GM19328 (cell line): ENCODE results near the gene ARHGAP15.

Experiments
- ATAC-seq: cut with Tn5 transposase; IDR thresholded peaks from one replicate; pipeline ENCODE4 v1.9.1; 2021; ENCODE audit warnings: mild to moderate bottlenecking, moderate library complexity; ENCODE audit not compliant: unreplicated experiment

Gene ARHGAP15

DNA sequence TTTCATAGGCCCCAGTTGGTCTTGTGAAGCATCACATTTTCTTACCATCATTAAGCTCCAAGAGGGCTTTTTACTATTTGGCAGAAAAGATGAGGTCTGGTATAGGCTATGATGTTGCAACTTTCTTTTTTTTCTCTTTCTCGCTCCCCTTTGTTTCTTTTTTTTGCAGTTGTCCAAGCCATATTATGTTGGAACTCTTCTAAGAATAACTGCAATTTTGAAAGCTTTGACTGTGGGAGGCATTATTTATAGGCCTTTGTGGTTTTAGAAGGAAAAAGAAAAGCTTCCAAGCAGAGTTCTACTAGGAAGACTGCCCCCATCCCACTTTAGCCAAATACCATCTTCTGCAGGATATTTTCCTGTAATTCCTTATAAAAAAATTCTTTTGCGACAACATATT is 571.6 kb downstream of the ARHGAP15 start:
- ATAC-seq, result no peak

DNA sequence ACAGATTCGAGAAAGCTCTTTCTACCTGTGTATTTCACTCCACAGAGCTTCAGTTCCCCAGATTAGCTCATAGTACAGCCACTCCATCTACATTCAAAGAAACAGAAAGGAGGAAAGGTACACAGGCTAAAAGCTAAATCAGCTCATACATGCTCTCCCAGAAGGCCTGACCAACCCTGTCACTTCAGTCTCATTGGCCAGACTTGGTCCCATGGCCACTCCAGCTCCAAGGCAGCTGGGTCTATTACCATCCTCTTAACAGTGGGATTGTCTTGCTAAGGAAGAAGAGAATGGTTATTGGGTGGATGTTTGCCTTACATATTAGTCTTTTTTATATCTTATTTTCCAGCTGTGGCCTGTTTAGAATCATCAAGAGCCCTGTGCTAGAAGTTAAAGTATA is 572.6 kb downstream of the ARHGAP15 start:
- no peak for ATAC-seq

DNA sequence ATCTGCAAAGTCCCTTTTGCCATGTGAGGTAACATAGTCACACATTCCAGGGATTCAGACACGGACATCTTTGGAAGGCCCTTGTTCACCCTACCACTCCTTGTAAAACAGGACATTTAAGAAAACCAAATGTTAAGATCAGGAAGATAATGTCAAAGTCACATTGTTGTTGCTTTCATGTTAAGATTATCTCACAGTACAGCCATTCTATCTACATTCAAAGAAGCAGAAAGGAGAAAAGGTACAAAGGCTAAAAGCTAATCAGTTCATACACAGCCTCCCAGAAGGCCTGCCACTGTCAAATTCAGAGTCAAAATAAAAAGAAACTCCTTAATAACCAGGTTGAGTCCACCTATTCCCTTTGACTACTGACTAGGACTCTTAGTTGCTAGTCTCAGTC is 573.7 kb downstream of the ARHGAP15 start:
- ATAC-seq, result no peak

DNA sequence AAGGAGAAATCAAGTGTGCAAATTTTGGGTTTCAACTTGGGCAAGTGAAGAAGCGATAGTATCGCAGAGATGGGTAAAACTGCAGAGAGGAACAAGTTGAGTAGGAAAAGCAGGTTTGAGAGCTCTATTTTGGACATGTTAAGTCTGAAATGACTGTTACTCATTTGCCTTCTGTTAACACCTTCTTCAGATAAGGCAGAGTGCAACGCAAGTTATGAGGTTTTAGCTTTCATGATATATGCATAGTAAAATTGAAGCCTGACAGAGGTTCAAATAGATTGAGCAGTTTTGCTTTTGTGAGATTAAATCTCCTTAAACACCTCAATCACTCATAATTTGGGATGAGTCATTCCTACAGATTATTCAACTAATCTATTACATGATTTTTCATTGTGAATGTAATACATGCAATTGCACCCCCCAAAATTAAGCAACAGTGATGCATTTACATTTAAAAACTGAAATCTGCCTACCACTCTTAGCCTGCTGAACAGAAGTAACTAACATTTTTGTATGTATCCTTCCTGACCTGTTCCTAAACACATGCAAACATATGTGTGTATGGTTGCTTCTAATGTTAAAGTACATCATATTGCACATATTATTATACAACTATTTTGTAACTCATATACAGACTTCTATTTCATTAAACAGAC is 575.4 kb downstream of the ARHGAP15 start:
- ATAC-seq, result peak; percentile 59

DNA sequence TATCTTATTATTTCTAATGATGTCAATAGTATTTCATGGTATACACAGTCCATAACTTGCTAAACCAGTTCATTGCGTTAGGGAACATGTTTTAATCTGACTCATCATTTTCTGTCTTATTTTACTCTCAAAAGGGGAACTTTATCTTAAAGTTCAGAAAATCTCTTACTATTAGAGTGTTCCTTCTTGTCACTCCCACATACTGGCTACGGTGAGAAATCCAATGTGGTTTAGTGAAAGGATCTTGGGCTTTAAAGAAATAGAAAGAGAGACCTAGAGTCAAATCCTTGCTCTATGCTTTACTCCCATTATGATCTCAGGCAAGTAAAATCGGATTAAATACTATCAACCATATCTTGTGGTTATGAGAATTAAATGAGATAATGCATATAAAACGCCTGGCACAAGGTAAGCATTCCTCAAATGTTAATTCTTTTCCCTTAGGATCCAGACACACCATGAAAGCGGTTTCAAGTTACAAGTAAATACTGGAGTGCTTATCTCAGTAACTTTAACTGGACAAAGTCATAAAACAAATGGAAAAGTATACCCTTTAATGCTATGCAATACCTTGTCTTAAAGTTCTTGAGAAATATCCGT is 576.0 kb downstream of the ARHGAP15 start:
- ATAC-seq, result no peak

DNA sequence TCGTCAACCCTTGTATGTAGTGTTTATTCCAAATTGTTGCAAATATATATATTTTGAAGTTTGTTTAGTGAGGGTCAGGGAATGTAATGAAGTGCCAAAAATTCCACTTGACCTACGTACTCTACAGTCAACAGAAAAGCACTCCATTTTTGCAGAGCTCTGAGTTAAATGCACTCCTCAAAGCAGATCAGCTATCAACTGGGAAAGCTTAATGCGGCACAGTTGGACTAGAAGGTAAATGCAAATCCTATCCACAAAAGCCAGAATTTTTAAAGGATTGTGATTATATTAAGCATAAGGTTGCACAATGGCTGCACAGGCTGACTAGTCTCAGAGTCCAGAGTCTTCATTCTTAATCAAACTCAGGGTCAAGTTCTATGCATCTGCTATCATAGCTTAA is 577.1 kb downstream of the ARHGAP15 start:
- no peak for ATAC-seq

DNA sequence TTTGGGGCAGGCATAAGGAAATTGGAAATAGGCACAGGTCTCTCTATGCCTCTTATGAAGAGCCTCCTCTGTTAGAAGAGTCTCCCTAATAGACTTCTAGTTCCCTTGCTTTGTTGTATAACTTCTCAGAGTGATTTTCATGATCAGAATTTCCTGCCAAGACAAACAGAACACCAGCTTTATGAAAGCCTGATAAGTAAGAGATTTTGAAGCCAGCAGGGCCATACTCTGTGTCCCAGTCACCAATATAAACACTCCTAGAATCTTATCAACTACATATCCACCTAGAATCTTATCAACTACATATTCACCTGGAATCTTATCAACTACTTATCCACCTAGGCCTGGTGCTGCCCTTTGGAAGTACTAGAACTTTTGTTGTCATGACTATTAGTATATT is 579.5 kb downstream of the ARHGAP15 start:
- ATAC-seq, result no peak

DNA sequence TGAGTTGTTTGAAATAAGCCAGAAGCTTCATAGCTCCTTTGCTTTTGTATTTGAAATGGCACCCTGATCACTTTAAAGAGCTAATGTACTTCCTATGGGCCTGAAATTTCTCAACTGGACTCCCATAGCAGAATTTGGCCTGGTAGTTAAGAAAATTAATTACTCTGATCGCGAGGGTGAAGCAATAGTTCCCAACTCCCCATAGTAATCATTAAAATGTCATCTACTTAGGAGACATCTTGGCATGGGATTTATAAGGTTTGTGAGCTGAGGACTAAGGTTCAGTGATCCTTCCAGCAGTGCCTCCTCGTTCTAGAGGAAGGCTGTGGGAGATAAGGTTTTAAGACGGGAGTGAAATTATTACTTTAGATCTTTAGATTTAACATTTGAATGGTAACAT is 581.0 kb downstream of the ARHGAP15 start:
- no peak for ATAC-seq

DNA sequence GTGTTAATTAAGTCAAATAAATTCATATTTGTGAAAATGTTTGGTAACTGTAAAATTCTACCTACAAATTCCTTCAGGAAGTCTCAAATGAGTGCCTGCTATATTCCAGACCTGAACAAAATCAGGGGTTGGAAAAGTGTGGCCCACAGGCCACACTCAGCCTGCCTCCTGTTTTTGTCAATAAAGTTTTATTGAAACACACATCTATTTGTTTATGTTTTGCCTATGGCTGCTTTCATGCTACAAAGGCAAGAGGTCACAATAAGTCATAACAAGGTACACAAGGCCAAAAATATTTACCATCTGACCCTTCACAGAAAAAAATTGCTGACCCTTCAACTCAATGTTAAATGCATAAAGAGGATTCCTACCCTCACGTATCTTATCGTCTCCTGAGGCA is 581.7 kb downstream of the ARHGAP15 start:
- ATAC-seq, result no peak

DNA sequence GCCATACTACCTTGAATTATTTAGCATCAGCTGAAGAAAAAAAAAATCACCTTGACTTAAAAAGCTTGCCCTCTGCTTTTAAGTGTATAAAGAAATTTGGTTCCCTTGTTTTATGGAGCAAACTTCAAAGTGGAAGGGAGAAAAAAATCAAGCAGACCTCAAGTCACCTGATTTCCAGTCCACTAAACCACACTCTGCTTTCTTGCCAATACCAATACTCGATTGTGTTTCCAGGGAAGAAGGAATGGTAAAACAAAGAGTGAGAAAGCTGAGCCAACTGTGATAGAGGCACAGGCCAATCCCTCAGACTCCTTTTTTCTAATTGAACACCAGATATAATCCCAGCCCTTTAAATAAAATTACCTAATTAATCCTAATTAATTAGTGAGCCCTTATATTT is 587.3 kb downstream of the ARHGAP15 start:
- ATAC-seq, result no peak

DNA sequence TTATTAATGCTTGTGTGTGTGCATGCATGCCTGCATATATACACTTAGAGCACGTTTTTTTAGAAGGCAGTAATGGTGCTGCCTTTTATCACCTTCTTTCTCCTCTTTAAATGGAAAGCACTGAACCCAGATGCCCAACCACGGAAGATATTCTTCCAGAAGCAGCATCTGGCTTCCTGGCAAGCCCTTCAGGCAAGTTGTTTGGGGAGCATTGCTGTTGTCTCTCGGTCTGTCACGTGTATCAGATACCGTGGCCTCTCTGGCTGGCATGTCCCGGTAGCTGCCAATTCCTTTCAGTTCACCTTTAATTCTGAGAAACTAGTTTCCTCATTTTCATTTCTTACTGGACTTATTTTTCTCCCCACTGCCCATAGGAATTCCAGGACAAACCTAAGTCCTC is 587.8 kb downstream of the ARHGAP15 start:
- ATAC-seq, result no peak

DNA sequence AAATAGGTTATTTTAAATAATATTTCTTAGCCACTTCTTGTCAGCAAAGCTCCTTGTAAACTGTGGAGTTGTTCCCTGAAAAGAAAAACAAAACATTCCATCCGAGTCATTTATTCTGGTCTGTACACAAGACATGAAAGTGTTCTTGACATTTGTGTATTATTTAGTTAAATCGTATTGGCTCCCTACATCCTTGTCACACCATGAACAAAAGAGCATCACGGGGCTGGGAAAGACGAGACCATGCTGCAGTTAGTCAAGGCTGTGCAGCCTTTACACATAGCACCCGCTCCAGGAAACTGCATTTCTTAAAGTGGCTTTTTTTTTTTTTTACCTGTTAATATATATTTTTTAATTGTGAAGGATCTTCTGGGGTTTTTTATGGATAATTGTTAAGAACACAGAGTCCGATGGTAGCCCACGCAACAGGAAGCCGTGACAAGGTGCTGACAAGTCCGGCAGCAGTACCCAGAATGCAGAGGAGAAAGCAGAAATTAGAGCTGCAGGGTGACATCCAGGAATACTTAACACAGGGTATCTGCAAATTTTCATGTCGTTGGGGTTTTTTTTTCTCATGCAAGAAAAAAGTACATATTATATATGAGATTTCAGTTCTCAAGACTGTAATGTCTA is 588.4 kb downstream of the ARHGAP15 start:
- ATAC-seq, result no peak

DNA sequence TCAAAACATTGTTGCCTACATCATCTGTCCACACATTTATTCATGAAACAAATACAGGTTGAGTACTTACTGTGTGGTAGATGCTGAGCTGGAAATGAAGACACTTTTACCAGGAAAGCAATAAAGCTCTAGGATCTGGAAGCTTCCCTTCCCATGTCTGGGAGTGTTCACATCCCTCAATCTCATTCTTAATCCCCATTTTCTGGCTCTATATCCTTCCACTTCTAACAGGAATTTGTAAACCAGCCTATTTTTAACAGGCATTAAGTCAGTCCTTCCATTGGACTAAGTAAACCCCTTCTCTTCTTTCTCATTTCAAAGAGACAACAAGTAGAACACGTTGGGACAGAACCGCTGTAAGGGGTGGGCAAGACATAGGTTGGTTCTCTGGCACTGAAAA is 589.5 kb downstream of the ARHGAP15 start:
- ATAC-seq, result no peak

DNA sequence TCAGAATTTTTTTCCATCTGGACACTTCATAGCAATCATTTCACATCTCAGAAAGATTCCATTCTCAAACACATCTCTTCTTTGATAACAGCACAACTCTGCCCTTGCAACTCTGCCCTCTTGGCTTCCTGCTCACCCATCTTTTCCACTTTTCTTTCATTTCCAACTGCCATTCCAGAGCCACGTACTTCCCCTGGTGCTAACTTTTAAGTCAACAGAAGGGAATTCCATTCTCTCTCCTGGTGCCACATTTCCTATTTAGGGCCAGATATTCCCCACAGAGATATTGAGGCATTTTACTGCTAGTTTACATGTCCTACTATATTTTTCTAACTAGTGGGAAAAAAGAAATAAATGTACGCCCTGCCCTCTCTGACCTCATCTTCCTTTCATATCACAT is 590.2 kb downstream of the ARHGAP15 start:
- ATAC-seq, result no peak

DNA sequence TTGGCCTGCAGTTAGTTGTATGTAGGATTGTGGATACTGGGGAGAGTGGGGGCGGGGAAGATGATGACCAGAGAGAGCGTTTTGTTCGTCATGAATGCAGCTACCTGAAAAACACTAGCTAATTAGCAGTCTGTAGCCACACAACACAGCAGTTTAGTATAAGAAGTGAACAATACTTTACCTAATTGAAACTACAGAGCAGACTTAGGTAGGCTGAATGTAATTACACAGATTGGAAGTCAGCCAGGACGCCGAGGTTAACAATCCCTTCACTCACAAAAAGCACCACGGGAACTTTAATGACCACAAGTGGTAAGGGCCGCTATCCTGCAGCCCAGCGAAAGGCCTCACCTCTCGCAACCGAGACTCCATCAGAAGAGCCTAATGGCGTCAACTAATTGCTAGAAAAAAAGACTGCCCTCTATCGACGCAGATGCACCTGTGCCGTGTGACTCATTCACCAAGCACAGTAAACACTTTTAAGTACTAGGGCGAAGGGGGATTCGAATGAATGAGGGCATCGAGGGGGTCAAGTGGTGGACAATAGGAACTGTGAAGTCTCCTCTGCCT is 591.0 kb downstream of the ARHGAP15 start:
- ATAC-seq, result no peak

DNA sequence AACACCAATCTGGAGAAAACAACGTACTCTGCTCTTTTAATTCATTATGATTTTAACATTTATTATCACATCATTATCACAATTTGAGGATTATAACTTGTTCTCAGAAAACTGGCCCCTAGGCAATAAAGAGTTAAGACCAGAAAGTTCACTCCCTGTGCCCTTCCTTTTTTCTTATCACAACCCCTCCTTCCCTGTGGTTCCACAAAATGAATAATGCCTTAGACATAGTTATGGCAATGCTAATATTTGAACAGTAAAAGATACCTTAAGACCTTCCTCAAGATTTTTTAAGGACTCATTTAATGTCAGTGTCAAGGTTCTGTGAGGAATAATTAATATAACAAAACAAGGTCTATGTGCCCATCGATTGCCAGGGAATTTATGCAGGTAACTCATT is 596.2 kb downstream of the ARHGAP15 start:
- no peak for ATAC-seq

DNA sequence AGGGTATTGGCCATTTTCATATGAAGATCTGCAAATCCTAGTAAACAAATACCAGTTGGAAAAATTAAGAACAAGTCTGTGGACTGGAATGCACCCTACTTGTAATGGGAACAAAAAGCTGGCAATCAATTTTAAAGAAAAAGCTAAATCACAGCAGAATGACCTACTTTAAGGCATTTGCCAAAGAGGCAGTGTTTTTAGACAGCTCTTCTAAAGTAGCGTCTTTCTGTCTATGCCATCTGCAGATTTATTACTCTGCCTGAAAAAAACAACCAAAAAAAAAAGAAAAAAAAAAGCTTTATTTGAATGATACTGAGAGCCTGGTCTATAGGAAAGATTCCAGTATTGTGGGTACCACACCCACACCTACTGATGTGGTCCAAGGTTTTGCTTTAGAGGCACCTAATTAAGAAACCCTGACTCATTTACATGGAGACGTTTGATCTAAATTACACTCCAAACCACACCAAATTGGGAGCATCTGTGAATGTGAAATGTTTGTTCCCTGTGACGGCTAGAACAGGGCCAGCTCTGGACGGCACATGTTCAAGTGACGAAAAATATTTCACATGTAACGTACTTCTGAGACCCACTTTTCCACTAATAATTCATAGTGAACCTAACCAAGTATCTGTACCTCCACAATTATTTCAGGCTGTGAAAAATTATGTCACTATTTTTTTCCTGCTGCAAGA is 597.1 kb downstream of the ARHGAP15 start:
- ATAC-seq, result no peak

DNA sequence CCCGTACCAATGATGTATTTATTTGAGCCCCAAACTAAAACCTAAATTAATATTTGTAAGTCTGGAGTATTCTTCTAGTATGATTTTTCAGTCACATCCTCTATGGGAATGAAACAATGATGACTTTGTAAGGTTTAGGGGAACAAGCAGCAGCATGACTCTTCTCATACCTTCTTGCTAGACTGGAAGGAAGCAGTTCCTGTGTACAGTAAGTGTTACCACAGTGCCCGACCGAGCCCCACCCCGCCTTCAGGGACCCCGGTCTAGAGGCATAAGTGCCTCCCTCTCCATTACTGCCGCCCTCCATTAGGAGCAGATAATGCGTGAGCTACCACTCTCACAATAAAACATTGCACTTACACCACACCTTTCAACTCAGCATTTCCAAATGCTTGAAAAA is 599.3 kb downstream of the ARHGAP15 start:
- ATAC-seq, result no peak

DNA sequence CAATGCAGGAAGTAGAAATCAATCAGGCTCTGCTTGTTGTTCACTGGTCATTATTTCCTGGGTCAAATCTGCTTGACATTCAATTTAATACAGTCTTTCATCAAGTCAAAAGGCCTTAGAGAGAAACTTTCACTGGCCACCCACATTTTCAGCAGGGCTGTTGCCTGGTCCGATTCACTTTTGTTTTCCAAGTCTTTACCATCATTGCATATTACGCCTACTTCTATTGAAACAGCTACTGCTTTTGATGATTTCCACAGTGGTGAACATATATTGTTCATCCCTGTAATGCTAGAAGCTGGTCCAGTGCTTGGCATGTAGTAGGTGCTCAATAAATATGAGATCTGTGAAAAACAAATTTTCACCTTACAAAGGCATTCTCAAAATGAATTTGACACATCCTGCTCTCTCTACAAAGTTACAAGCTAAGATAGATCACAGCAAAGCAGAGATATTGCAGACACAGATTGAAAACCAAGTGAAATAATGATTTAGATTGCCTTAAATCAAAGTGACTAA is 600.1 kb downstream of the ARHGAP15 start:
- ATAC-seq, result no peak

DNA sequence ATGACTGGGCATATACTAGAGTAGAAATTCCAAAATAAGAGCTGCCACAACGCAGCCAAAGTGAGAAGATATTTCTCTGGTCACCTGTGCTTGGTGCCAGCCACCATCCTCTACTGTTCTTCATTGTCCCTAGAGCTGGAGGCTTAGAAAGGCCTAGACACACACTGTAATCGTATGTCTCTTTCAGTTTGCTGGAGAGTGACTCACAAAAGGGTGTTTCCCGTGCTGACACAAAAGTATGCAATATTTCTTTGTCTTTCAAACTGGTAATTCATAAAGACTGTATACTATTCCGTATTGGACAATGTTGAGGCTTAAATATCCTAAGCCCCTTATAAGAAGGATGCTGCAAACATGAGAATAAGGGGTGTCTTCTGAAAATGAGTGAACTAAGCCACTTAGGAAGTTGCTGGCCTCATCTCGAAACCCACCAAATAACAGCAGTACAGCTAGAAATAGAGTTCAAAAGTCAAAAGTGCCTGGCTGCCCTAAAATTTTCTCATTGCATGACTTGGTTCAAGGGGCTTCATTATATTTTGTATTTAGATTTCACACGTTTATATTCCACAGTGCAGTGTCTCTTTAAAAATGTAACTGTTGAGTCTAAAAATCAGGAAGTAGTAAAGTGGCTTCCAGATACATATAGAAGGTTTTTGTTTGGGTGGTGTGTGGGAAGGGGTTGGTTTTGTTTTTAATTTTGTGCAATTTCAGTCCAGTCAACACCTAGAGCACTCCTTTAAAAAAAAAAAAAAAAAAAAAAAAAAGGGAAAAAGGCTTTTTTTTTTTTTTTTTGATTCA is 601.1 kb downstream of the ARHGAP15 start:
- ATAC-seq, result peak; percentile 66

DNA sequence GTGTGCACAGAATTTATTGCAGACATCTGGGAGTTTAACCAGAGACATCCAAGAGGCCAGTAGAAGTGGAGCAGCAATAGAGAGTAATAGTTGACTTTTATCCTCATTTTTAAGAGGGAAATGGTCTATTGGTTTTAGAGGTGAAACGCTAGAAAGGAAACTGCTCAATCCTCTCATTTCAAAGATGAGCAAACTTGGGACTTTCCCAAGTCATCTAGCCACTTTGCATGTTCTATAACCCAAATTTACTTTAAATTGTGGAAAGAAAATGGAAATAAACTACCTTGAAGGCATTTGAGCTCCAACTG is 601.7 kb downstream of the ARHGAP15 start:
- ATAC-seq, result peak; percentile 28
